Measurements from ENCODE around the gene CHSY1. TPM values are rescaled to one million over a fixed set of nuclear protein-coding genes. Genes with fewer than 3 reads are reported as not detected.

CHSY1 gene
- polyA plus RNA-seq, 3 donors, result 2.7 to 19.0 (median 3.0) TPM

GRCh38 chr15:101248274-101248673 lies 3.6 kb downstream of the CHSY1 start:
- Histone ChIP-seq H3K4me2 (replicated peaks; ENCODE audit: extremely low read depth, low read length, poor library complexity, severe bottlenecking) (peak overlapping the region; percentile 8), H3K36me3 (replicated peaks in 1 of 2; ENCODE audit: control insufficient read depth in 1 of 2, insufficient read depth in 2 of 2, low read length in 2 of 2) (peaks cover 0 to 5% of the 10 kb centered on the region in 2 donors), H3K27me3 (ENCODE audit: control insufficient read depth in 2 of 2, insufficient read depth in 2 of 2, low read length in 2 of 2) (no peaks in the 10 kb centered on the region), H3K4me3 (replicated peaks in 1 of 3; ENCODE audit: low read depth in 2 of 3, low read length in 3 of 3) (no peak overlapping the region), H3K79me2 (ENCODE audit: insufficient read depth, low read length) (peaks cover 91% of the 10 kb centered on the region), H3K27ac (ENCODE audit: low read depth in 1 of 2, low read length in 2 of 2) (peak overlapping the region in 1 of 2 donors; percentile 27), H3K9ac (ENCODE audit: insufficient read depth, low read length, poor library complexity, severe bottlenecking) (no peak overlapping the region), H2AFZ (ENCODE audit: insufficient read depth, low read depth, low read length, poor library complexity, severe bottlenecking) (no peak overlapping the region), H4K20me1 (ENCODE audit: insufficient read depth, low read length) (peaks cover 60% of the 10 kb centered on the region), H3K4me1 (ENCODE audit: control insufficient read depth in 1 of 2, insufficient read depth in 2 of 2, low read length in 2 of 2) (peaks cover 84 to 87% of the 10 kb centered on the region in 2 donors), H3K9me3 (replicated peaks in 1 of 2; ENCODE audit: control insufficient read depth in 1 of 2, insufficient read depth in 1 of 2, low read length in 2 of 2) (no peaks in the 10 kb centered on the region)
- Mint-ChIP-seq H3K9me3 (no peaks in the 10 kb centered on the region), H3K4me1 (peaks cover 81% of the 10 kb centered on the region), H3K27ac (peak overlapping the region in 4 of 7 donors; percentile 6 to 86 (median 60)), H3K4me3 (peak overlapping the region in 1 of 2 donors; percentile 58), H3K36me3 (peaks cover 18 to 34% of the 10 kb centered on the region in 2 donors), H3K27me3 (ENCODE audit: low read depth in 3 of 3) (peaks cover 0 to 4% (median 0%) of the 10 kb centered on the region in 3 donors)
- DNase-seq, result no peak
- WGBS (ENCODE audit: insufficient coverage), result 57% methylated on average over 1 of the region's 3 CpGs
- intact Hi-C loops (cut with micrococcal nuclease), result no loop called here
- TF ChIP-seq, protein P1, sequence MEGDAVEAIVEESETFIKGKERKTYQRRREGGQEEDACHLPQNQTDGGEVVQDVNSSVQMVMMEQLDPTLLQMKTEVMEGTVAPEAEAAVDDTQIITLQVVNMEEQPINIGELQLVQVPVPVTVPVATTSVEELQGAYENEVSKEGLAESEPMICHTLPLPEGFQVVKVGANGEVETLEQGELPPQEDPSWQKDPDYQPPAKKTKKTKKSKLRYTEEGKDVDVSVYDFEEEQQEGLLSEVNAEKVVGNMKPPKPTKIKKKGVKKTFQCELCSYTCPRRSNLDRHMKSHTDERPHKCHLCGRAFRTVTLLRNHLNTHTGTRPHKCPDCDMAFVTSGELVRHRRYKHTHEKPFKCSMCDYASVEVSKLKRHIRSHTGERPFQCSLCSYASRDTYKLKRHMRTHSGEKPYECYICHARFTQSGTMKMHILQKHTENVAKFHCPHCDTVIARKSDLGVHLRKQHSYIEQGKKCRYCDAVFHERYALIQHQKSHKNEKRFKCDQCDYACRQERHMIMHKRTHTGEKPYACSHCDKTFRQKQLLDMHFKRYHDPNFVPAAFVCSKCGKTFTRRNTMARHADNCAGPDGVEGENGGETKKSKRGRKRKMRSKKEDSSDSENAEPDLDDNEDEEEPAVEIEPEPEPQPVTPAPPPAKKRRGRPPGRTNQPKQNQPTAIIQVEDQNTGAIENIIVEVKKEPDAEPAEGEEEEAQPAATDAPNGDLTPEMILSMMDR (IDR thresholded peaks at IDR 0.05), result no peak

GRCh38 chr15:101246824-101247745 lies 4.8 kb downstream of the CHSY1 start:
- Mint-ChIP-seq H3K36me3 (peaks cover 19 to 35% of the 10 kb centered on the region in 2 donors), H3K4me1 (peaks cover 82% of the 10 kb centered on the region), H3K9me3 (no peaks in the 10 kb centered on the region), H3K27ac (peak overlapping the region; percentile 17 to 81 (median 46)), H3K4me3 (peak overlapping the region; percentile 31 to 45), H3K27me3 (ENCODE audit: low read depth in 3 of 3) (peaks cover 0 to 7% (median 0%) of the 10 kb centered on the region in 3 donors)
- TF ChIP-seq, protein P1 (IDR thresholded peaks at IDR 0.05), result no peak
- no peak overlapping the region for H2AFZ ChIP-seq (ENCODE audit: insufficient read depth, low read depth, low read length, poor library complexity, severe bottlenecking)
- H3K79me2 ChIP-seq (ENCODE audit: insufficient read depth, low read length), result peaks cover 89% of the 10 kb centered on the region
- 86% methylated on average over 7 of the region's 10 CpGs for WGBS (ENCODE audit: insufficient coverage)
- no peak for DNase-seq
- peaks cover 0 to 5% of the 10 kb centered on the region in 2 donors for H3K36me3 ChIP-seq (replicated peaks in 1 of 2; ENCODE audit: control insufficient read depth in 1 of 2, insufficient read depth in 2 of 2, low read length in 2 of 2)
- H3K4me3 ChIP-seq (replicated peaks in 1 of 3; ENCODE audit: low read depth in 2 of 3, low read length in 3 of 3), result peak overlapping the region in 1 of 3 experiments; percentile 69
- intact Hi-C loops (cut with micrococcal nuclease), result loop anchor here in 1 of 2 donors (2.0 kb wide), 1 partner anchor 124 kb away; no protein-coding TSS in a partner anchor
- peaks cover 65% of the 10 kb centered on the region for H4K20me1 ChIP-seq (ENCODE audit: insufficient read depth, low read length)
- no peaks in the 10 kb centered on the region for H3K27me3 ChIP-seq (ENCODE audit: control insufficient read depth in 2 of 2, insufficient read depth in 2 of 2, low read length in 2 of 2)
- peak overlapping the region; percentile 58 for H3K4me2 ChIP-seq (replicated peaks; ENCODE audit: extremely low read depth, low read length, poor library complexity, severe bottlenecking)
- peaks cover 87% of the 10 kb centered on the region in 2 donors for H3K4me1 ChIP-seq (ENCODE audit: control insufficient read depth in 1 of 2, insufficient read depth in 2 of 2, low read length in 2 of 2)
- H3K9ac ChIP-seq (ENCODE audit: insufficient read depth, low read length, poor library complexity, severe bottlenecking), result no peak overlapping the region
- peak overlapping the region in 1 of 2 donors; percentile 72 for H3K27ac ChIP-seq (ENCODE audit: low read depth in 1 of 2, low read length in 2 of 2)
- H3K9me3 ChIP-seq (replicated peaks in 1 of 2; ENCODE audit: control insufficient read depth in 1 of 2, insufficient read depth in 1 of 2, low read length in 2 of 2), result no peaks in the 10 kb centered on the region

All from CD14-positive monocyte (primary cell).